GM12892 (cell line): ENCODE data around the gene PEG3.
"Not testable (repeated sequence)": the region's sequence is repeated elsewhere in the genome, so short reads cannot be mapped to it uniquely, and the experiment has no call there.

Experiments
- DNase-seq: peaks from one replicate; pipeline ENCODE4 v3.0.0; 2011; ENCODE audit not compliant: insufficient read length
- FAIRE-seq: peaks from 2 replicates; lab custom pipeline; 2011; peaks lifted over from hg19 to GRCh38; lab: Jason Lieb, UNC
- POLR2A ChIP-seq: IDR thresholded peaks from 2 replicates; pipeline ENCODE4 v1.6.1; 2011; ENCODE audit warnings: low read depth, low read length, control low read depth
- POLR2AphosphoS5 ChIP-seq: IDR thresholded peaks from 2 replicates; pipeline ENCODE4 v1.6.1; 2011; ENCODE audit warnings: low read depth, low read length, control low read depth
- TAF1 ChIP-seq: IDR thresholded peaks from 2 replicates; pipeline ENCODE4 v1.6.1; 2011; ENCODE audit warnings: low read depth, mild to moderate bottlenecking, control low read depth, low read length, borderline replicate concordance

Gene PEG3

DNA sequence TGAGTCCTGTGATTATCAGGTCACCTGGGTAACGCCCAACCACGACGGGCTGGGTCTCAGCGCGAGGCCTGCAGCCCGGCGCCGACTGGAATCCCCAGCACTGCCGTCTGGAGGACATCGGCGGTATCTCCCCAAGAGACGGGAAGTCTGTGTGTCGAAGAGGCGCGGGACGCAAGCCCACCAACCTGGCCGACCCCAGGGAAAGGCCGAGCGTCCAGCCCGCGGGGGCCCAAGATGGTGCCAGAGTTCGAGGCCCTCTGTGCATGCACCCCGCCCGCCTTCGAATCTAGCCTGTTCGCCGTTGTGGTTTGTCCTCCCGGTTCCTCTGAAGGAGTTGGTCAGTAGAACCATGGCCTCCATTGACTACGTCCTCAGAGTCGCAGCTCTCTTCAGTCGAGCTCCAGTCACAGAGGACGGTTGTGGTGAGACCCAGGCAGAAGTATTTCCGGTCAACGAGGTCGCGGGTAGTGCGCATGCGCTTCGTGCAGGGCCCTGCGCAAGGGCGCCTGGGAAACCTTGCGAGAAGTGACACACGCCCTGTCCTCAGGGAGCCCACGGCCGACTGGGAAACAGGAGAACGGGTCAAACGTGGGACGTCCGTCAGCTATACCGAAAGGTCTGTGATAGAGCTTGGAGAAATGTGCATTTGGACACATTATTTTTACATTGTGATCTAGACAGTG, 24.1 kb upstream of the PEG3 start:
- TF ChIP-seq TAF1 (no peak), POLR2A (no peak), POLR2AphosphoS5 (no peak)
- no peak for FAIRE-seq
- DNase-seq, result no peak

GRCh38 chr19:56862741-56863140, 22.2 kb upstream of the PEG3 start:
- FAIRE-seq, result no peak
- no peak for TF ChIP-seq POLR2A
- TF ChIP-seq POLR2AphosphoS5, result no peak
- TF ChIP-seq TAF1, result no peak
- no peak for DNase-seq

GRCh38 chr19:56860409-56860808, 19.9 kb upstream of the PEG3 start:
- not testable (repeated sequence) for FAIRE-seq, DNase-seq

DNA sequence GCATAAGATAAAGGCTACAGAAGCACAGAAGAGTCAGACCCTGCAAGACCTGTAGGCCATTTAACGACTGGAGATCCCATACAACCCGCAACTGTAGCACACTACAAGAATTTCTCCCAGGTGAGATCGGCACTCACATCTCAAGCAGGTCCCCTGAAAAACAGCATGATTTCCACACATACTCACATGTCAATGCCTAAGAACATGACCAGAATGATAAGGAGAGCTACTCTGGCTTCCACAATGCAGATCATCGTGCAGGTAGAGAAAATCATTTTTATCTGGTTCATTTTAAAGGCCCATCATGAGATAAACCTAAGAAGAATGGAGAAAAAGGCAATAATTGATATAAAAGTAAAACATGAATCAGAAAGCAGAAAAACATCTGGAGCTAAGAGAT, 17.5 kb upstream of the PEG3 start:
- TF ChIP-seq POLR2AphosphoS5 (no peak), TAF1 (no peak)
- FAIRE-seq, result no peak
- DNase-seq, result no peak

DNA sequence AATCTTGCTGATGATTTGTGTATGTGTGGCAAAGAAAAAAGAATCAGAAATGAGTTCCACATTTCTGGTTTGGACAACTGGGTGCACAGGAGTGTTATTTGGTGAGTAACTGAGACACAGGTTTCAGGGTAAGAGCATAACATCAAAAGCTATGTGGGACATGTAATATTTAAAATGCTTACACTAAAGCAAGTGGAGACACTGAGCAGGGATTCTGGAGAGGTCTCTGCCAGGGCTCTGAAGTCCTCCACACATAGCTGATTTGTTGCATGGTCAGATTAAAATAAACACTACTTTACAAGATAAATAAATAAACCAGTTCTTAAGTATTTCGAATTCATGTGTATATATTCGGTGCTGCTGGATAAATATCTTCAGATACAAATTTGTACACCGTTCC, 16.3 kb upstream of the PEG3 start:
- no peak for DNase-seq
- no peak for FAIRE-seq
- TF ChIP-seq POLR2A (no peak), POLR2AphosphoS5 (no peak), TAF1 (no peak)

- DNase-seq, FAIRE-seq: not testable (repeated sequence)
Observed at GRCh38 chr19:56852361-56852760, 11.8 kb upstream of the PEG3 start.

GRCh38 chr19:56848166-56848565, 7.6 kb upstream of the PEG3 start:
- no peak for TF ChIP-seq TAF1
- no peak for TF ChIP-seq POLR2A
- no peak for TF ChIP-seq POLR2AphosphoS5
- FAIRE-seq (no peak), DNase-seq (no peak)

DNA sequence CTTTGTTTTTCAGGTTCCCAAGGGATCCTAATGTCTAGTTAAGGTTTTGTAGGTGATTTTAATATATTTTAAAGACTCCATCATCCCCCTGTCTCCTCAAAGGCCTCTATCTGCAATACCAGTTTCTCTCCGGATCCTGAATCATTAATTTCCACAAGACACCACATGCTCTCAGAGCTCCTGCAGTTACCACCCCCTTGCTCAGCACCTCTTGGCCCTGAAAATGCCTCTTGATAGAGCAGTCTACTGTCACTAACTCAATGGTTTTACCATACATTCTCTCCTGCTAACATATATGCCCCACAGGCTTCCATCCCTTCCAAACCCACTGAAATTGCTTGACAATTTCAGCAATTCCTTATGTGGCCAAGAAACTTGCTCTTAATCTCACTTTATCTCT, 1.9 kb upstream of the PEG3 start:
- FAIRE-seq (no peak), DNase-seq (no peak)
- TF ChIP-seq TAF1, result no peak

DNA sequence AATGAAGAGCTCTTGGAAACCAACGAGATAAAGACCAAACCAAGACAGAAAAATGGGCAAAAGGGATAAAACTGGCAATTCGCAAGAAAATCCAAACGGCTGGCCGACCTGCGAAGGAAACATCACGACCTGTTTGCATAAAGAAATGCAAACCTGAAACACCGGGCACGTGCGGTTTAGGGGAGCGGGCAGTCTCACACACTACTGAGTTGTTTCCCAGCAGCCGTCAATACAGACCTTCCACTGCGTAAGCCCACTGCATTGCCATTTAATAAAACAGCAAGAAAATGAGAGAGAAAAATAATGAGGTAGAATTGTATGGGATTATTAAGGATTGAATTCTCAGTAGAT, 642 bp upstream of the PEG3 start:
- no peak for FAIRE-seq
- DNase-seq, result no peak
- TF ChIP-seq POLR2AphosphoS5 (no peak), TAF1 (no peak), POLR2A (no peak)

DNA sequence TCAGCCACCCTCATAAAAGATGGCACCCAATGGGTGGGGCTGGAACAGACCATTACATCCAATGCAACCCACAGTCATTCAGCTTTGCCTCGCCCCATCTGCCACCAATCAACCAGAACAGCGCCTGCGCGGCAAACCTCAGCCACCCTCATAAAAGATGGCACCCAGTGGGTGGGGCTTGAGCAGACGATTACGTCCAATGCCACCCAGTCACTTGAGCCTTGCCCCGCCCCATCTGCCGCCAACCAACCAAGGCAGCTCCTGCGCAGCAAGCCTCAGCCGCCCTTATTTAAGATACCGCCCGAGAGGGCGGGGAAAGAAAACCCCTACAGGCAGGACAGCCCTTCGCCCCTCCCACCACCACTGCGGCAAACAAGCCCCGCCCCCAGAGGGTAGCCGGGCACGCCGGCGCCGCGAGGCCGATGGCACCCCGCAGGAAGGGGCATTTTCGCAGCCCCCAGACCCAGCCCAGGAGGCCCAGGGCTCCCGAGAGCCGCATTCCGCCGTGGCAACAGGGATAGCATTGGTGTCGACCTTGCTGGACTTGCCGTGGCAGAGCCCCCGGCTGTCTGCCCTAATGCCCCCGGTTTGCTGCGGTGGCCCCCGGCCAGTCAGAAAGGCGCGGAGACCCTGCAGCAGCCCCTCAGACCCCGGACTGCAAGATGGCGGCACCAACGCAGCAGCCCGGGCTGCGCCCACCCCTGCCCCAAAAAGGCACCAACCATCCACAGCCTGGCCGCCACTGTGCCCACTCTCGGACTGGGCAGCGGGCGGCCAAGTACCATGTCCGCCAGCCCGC, 675 bp downstream of the PEG3 start:
- FAIRE-seq (no peak), DNase-seq (no peak)
- TF ChIP-seq TAF1 (no peak), POLR2A (no peak), POLR2AphosphoS5 (no peak)

GRCh38 chr19:56838909-56839651, 1.4 kb downstream of the PEG3 start:
- FAIRE-seq (no peak), DNase-seq (no peak)
- TF ChIP-seq TAF1 (no peak), POLR2AphosphoS5 (no peak), POLR2A (no peak)
